Thoracic aorta (tissue), 2 donors: ENCODE measurements around the gene DEGS2. TPM values are rescaled to one million over a fixed set of nuclear protein-coding genes. Genes with fewer than 3 reads are reported as not detected.

ENCODE experiments used
- ATAC-seq: fragments of 150-250 bp; one replicate; pipeline ENCODE4 v1.8.0; 2017; ENCODE audit warnings: low read depth; ENCODE audit not compliant: insufficient number of reproducible peaks, low FRiP score
- DNase-seq: peaks from one replicate; pipeline ENCODE4 v3.0.0-alpha.2; 2020; ENCODE audit warnings: low spot score
- H3K27ac ChIP-seq, 2 donors: fragments of 200-600 bp; sonication (generic); 1 replicate in 1 of 2; 2 replicates in 1 of 2; pipeline ENCODE4 v1.5.1; 2016; ENCODE audit warnings: mild to moderate bottlenecking in 2 of 2, moderate library complexity in 2 of 2
- H3K27me3 ChIP-seq: fragments of 200-600 bp; sonication (generic); replicated peaks from 2 replicates; pipeline ENCODE4 v1.6.0; 2016; ENCODE audit warnings: mild to moderate bottlenecking; ENCODE audit not compliant: insufficient read depth
- H3K36me3 ChIP-seq: fragments of 200-600 bp; sonication (generic); one replicate; pipeline ENCODE4 v1.5.1; 2016
- H3K4me1 ChIP-seq, 2 donors: fragments of 200-600 bp; sonication (generic); 1 replicate in 1 of 2; 2 replicates in 1 of 2; pipeline versions ENCODE4 v1.5.1 to v1.6.0; 2016; ENCODE audit warnings: low read depth in 2 of 2, mild to moderate bottlenecking in 1 of 2; ENCODE audit not compliant: control insufficient read depth in 1 of 2
- H3K4me3 ChIP-seq: fragments of 200-600 bp; sonication (generic); 2 replicates; pipeline ENCODE4 v1.5.1; 2016; ENCODE audit warnings: mild to moderate bottlenecking
- H3K9me3 ChIP-seq: fragments of 200-600 bp; sonication (generic); 2 replicates; pipeline ENCODE4 v1.5.1; 2016
- total RNA-seq, 2 donors: library from RNA; depleted of rRNA; stranded (reverse); fragments of >200 nt; gene quantifications; one replicate each; pipeline versions ENCODE4 v1.1.0 to v1.2.3, GENCODE V29; 2016
- TF ChIP-seq, protein P1 (sequence below): fragments of 200-600 bp; sonication (generic); IDR thresholded peaks from one replicate; pipeline ENCODE4 v1.5.1; 2019; ENCODE audit warnings: antibody characterized with exemption

DEGS2 gene
- total RNA-seq, 2 donors from 2014 or later: 0.28 TPM; not detected in 1

DNA sequence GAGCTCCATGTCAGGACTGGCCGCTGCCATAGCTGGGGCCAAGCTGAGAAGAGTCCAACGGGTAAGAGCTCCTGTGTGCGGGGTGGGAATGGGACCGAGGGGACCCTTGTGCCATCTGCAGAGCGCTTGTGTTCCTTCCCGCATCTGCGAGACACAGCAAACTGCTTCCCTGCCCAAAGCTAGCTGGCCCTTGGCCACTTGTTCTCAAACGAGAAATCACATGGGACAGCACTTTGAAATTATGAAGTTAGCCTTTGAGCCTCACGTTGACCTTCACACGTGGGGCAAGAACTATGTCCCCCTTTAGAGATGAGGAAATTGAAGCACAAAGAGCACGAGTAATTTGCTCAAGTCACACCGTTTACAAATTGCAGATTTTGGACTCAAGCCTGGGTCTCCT lies 30.8 kb downstream of the DEGS2 start:
- Histone ChIP-seq H3K36me3 (peaks cover 8% of the 10 kb centered on the region), H3K27ac (no peak overlapping the region), H3K27me3 (no peaks in the 10 kb centered on the region), H3K9me3 (no peaks in the 10 kb centered on the region), H3K4me3 (no peak overlapping the region), H3K4me1 (no peaks in the 10 kb centered on the region)
- ATAC-seq (no peak), DNase-seq (no peak)
- TF ChIP-seq, protein P1, sequence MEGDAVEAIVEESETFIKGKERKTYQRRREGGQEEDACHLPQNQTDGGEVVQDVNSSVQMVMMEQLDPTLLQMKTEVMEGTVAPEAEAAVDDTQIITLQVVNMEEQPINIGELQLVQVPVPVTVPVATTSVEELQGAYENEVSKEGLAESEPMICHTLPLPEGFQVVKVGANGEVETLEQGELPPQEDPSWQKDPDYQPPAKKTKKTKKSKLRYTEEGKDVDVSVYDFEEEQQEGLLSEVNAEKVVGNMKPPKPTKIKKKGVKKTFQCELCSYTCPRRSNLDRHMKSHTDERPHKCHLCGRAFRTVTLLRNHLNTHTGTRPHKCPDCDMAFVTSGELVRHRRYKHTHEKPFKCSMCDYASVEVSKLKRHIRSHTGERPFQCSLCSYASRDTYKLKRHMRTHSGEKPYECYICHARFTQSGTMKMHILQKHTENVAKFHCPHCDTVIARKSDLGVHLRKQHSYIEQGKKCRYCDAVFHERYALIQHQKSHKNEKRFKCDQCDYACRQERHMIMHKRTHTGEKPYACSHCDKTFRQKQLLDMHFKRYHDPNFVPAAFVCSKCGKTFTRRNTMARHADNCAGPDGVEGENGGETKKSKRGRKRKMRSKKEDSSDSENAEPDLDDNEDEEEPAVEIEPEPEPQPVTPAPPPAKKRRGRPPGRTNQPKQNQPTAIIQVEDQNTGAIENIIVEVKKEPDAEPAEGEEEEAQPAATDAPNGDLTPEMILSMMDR: no peak

DNA sequence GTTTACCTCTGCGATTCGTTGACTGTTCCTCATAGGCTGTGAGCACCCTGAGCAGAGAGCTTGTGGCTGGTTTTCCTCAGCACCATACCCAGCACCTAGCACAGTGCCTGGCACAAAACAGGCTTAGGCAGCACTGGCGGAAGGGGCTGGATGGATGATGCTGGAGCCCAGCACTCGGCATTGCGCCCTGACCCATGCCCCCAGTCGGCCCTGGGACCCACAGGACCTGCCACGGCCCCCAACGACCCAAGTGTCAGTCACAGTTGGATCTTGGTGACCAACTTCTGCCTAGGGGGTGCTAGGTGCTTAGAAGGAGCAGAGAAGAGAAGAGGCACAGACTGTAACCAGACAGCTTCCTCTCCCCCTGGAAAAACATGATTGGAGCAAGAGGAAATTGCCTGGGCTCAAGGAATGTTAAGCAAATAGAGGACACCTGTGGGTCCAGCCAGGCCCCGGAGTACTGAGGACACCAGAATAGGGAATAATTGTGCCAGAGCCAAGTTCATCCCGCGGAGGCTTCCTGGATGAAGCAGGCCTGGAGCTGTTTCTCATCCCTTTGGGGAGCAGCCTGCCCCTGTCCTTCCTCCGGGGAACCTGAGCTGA lies 31.5 kb downstream of the DEGS2 start:
- no peak for ATAC-seq
- Histone ChIP-seq H3K4me3 (no peak overlapping the region), H3K36me3 (peaks cover 8% of the 10 kb centered on the region), H3K9me3 (no peaks in the 10 kb centered on the region), H3K4me1 (no peaks in the 10 kb centered on the region), H3K27me3 (no peaks in the 10 kb centered on the region), H3K27ac (no peak overlapping the region)
- TF ChIP-seq, protein P1: no peak
- DNase-seq: no peak

GRCh38 chr14:100126401-100126800 lies 33.0 kb downstream of the DEGS2 start:
- ATAC-seq (no peak), DNase-seq (no peak)
- Histone ChIP-seq H3K36me3 (no peaks in the 10 kb centered on the region), H3K9me3 (no peaks in the 10 kb centered on the region), H3K27me3 (no peaks in the 10 kb centered on the region), H3K4me1 (no peaks in the 10 kb centered on the region), H3K27ac (no peak overlapping the region), H3K4me3 (no peak overlapping the region)
- TF ChIP-seq, protein P1: no peak

GRCh38 chr14:100124551-100125088 lies 34.8 kb downstream of the DEGS2 start:
- no peak for DNase-seq
- no peaks in the 10 kb centered on the region for H3K36me3 ChIP-seq
- TF ChIP-seq, protein P1: no peak

DNA sequence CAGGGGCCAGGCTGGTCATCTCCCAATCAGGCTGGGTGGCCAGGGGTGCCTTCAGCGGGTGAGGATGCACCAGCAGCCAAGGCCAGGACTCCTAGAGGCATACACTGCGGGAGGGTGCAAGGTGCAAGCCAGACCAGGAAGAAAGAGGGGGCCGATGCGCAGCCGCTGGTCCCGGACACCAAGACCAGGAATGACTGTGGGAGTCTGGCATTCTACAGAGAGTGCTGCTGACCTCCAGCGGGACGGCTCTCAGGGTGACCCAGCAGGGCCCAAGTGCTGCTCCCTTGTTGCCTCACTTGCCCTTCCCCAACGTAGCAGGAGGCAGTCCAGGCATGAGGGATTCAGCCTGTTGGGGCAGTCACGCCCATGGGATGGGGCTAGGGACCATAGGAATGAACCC lies 35.8 kb downstream of the DEGS2 start:
- no peak for ATAC-seq
- TF ChIP-seq, protein P1: no peak
- Histone ChIP-seq H3K27me3 (no peaks in the 10 kb centered on the region), H3K4me3 (no peak overlapping the region), H3K36me3 (no peaks in the 10 kb centered on the region), H3K4me1 (no peaks in the 10 kb centered on the region), H3K9me3 (no peaks in the 10 kb centered on the region), H3K27ac (no peak overlapping the region)
- no peak for DNase-seq

More at GRCh38 chr14:100124551-100125088, 34.8 kb downstream of the DEGS2 start:
- no peaks in the 10 kb centered on the region for H3K4me1 ChIP-seq
- no peak overlapping the region for H3K4me3 ChIP-seq
- no peaks in the 10 kb centered on the region for H3K9me3 ChIP-seq
- H3K27me3 ChIP-seq: no peaks in the 10 kb centered on the region
- no peak overlapping the region for H3K27ac ChIP-seq
- no peak for ATAC-seq
